ENCODE results near the gene ZNF598. TPM values are rescaled to one million over a fixed set of nuclear protein-coding genes. Genes with fewer than 3 reads are reported as not detected.
"Not testable (repeated sequence)": the region's sequence is repeated elsewhere in the genome, so short reads cannot be mapped to it uniquely, and the experiment has no call there.

The ZNF598 gene
- total RNA-seq, 4 donors from 2014 or later, result 37.0 to 83.1 (median 49.2) TPM

- TF ChIP-seq EP300 (IDR thresholded peaks at IDR 0.05) (no peak), POLR2A (IDR thresholded peaks at IDR 0.05) (no peak), CTCF (IDR thresholded peaks at IDR 0.05) (no peak)
- no peak for DNase-seq (ENCODE audit: low spot score in 2 of 2)
- H3K36me3 ChIP-seq, result peaks cover 7 to 26% (median 16%) of the 10 kb centered on the region in 3 donors
- WGBS, 2 donors, result 55 to 57% methylated on average over 18 to 20 of the region's 20 CpGs
- peak overlapping the region in 2 of 4 donors; percentile 86 to 92 for H3K27ac ChIP-seq
- no peaks in the 10 kb centered on the region for H3K27me3 ChIP-seq
- peaks cover 0 to 50% (median 35%) of the 10 kb centered on the region in 4 donors for H3K4me1 ChIP-seq
- peak overlapping the region in 2 of 4 donors; percentile 85 to 87 for H3K4me3 ChIP-seq
- no peaks in the 10 kb centered on the region for H3K9me3 ChIP-seq
Measured at GRCh38 chr16:1960665-1961630, 48.7 kb downstream of the ZNF598 start.

- WGBS, 2 donors, result 0 to 1% methylated on average over 54 to 59 of the region's 79 CpGs
- peak; percentile 64 to 83 (median 74) for TF ChIP-seq CTCF (IDR thresholded peaks at IDR 0.05)
- peak in 1 of 2 donors; percentile 89 for TF ChIP-seq EP300 (IDR thresholded peaks at IDR 0.05)
- TF ChIP-seq POLR2A (IDR thresholded peaks at IDR 0.05), result peak; percentile 50 to 83
- peak within 1 kb of the TSS; percentile 63 to 87 (median 80) for H3K4me3 ChIP-seq
- H3K4me1 ChIP-seq, result peaks cover 0 to 43% (median 29%) of the 10 kb centered on the region in 4 donors
- peak; percentile 74 to 79 for DNase-seq (ENCODE audit: low spot score in 2 of 2)
- H3K27me3 ChIP-seq, result no peaks in the 10 kb centered on the region
- no peaks in the 10 kb centered on the region for H3K9me3 ChIP-seq
- peak within 1 kb of the TSS; percentile 30 to 92 (median 80) for H3K27ac ChIP-seq
- H3K36me3 ChIP-seq, result peaks cover 7 to 26% (median 16%) of the 10 kb centered on the region in 3 donors
Measured at GRCh38 chr16:1959269-1960039, 50.2 kb downstream of the ZNF598 start, which contains the start of gene NDUFB10. Gene NDUFB10 (plus strand): TSS chr16:1959538. CDS start chr16:1959625, 87 bp downstream.

GRCh38 chr16:1958715-1959268 is 50.8 kb downstream of the ZNF598 start:
- Histone ChIP-seq H3K36me3 (peaks cover 7 to 26% (median 16%) of the 10 kb centered on the region in 3 donors), H3K27me3 (no peaks in the 10 kb centered on the region), H3K27ac (peak overlapping the region in 3 of 4 donors; percentile 75 to 92 (median 86)), H3K4me1 (peaks cover 0 to 42% (median 26%) of the 10 kb centered on the region in 4 donors), H3K4me3 (peak overlapping the region; percentile 63 to 87 (median 80)), H3K9me3 (no peaks in the 10 kb centered on the region)
- 36 to 38% methylated on average over 14 of the region's 14 CpGs for WGBS, 2 donors
- no peak for TF ChIP-seq CTCF (IDR thresholded peaks at IDR 0.05)
- TF ChIP-seq POLR2A (IDR thresholded peaks at IDR 0.05), result no peak
- no peak for TF ChIP-seq EP300 (IDR thresholded peaks at IDR 0.05)
- no peak for DNase-seq (ENCODE audit: low spot score in 2 of 2)

- 76 to 80% methylated on average over 17 to 29 of the region's 30 CpGs for WGBS, 2 donors
- DNase-seq (ENCODE audit: low spot score in 2 of 2); H3K27ac ChIP-seq; H3K9me3 ChIP-seq; H3K27me3 ChIP-seq; H3K4me3 ChIP-seq: not testable (repeated sequence)
- Histone ChIP-seq H3K4me1 (peaks cover 0 to 37% (median 20%) of the 10 kb centered on the region in 4 donors), H3K36me3 (peaks cover 7 to 24% (median 16%) of the 10 kb centered on the region in 3 donors)
Measured at GRCh38 chr16:1958143-1958491, 51.5 kb downstream of the ZNF598 start.

GRCh38 chr16:1957434-1958142 is 52.0 kb downstream of the ZNF598 start:
- H3K27me3 ChIP-seq; H3K9me3 ChIP-seq; H3K27ac ChIP-seq; H3K4me3 ChIP-seq; DNase-seq (ENCODE audit: low spot score in 2 of 2): not testable (repeated sequence)
- Histone ChIP-seq H3K36me3 (peaks cover 7 to 19% (median 11%) of the 10 kb centered on the region in 3 donors), H3K4me1 (peaks cover 0 to 31% (median 17%) of the 10 kb centered on the region in 4 donors)
- 85 to 87% methylated on average over 15 to 18 of the region's 22 CpGs for WGBS, 2 donors
